ENCODE results near the gene APOF. TPM values are rescaled to one million over a fixed set of nuclear protein-coding genes. Genes with fewer than 3 reads are reported as not detected.

APOF gene
- polyA plus RNA-seq, 2 of the 4 experiments (the other 2 are of a cell fraction) = not detected

- POLR2A ChIA-PET = no interaction called here
- no peak overlapping the region for H3K4me2 ChIP-seq
- H3K4me1 ChIP-seq = no peaks in the 10 kb centered on the region
- FAIRE-seq (no peak), ATAC-seq (no peak), DNase-seq (ENCODE audit: low read depth in 1 of 2, low spot score in 1 of 2) (no peak)
- CTCF ChIA-PET = interaction anchor here (0.8 to 1.3 kb wide), 2 partner anchors 9 to 92 kb away, joined by 3 to 4 read pairs; no protein-coding TSS in a partner anchor
- peaks cover 9% of the 10 kb centered on the region; the same call in 2 of the 3 replicates for H3K9me3 ChIP-seq
- 63% methylated on average over 2 of the region's 2 CpGs for WGBS (ENCODE audit: missing lambda C conversion rate)
- H3K27ac ChIP-seq = no peak overlapping the region
- TF ChIP-seq BHLHE40 (IDR thresholded peaks at IDR 0.05; ENCODE audit: low read depth, low read length) (no peak), CBX8 (IDR thresholded peaks at IDR 0.05) (no peak), ZNF302 (CRISPR knock-in tag; IDR thresholded peaks at IDR 0.05) (no peak), ZFP36 (IDR thresholded peaks at IDR 0.05; ENCODE audit: borderline replicate concordance, partially characterized antibody) (no peak), RAD21 (conservative IDR thresholded peaks at IDR 0.05 in 1 of 2, IDR thresholded peaks at IDR 0.05 in 1 of 2) (no peak), POLR2A (IDR thresholded peaks at IDR 0.05; ENCODE audit: low read length) (no peak), TFCP2L1 (CRISPR knock-in tag; IDR thresholded peaks at IDR 0.05) (no peak), FOXS1 (CRISPR knock-in tag; IDR thresholded peaks at IDR 0.05) (no peak)
- TF ChIP-seq, protein P1, sequence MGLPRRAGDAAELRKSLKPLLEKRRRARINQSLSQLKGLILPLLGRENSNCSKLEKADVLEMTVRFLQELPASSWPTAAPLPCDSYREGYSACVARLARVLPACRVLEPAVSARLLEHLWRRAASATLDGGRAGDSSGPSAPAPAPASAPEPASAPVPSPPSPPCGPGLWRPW (IDR thresholded peaks at IDR 0.05) = no peak
- no peak overlapping the region for H3K4me3 ChIP-seq
Observed at GRCh38 chr12:56392331-56392730, 29.7 kb upstream of the APOF start.

DNA sequence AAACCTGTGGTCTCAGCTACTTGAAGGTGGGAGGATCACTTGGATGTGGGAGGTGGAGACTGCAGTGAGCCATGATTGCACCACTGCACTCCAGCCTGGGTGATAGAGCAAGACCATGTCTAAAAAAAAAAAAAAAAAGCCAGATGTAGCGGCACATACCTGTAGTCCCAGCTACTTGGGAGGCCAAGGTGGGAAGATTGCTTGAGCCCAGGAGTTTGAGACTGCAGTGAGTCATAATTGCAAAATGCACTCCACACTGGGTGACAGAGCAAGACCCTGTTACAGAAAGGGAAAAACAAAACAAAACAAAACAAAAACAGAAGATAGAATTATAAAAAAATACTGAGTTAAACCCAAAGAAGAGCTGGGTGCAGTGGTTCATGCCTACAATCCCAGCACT, 29.1 kb upstream of the APOF start:
- WGBS (ENCODE audit: missing lambda C conversion rate) = 93% methylated on average over 1 of the region's 1 CpG
- DNase-seq (ENCODE audit: low read depth in 1 of 2, low spot score in 1 of 2) (no peak), FAIRE-seq (no peak), ATAC-seq (no peak)
- Histone ChIP-seq H3K9me3 (peaks cover 9% of the 10 kb centered on the region; the same call in 2 of the 3 replicates), H3K27ac (no peak overlapping the region), H3K4me2 (no peak overlapping the region), H3K4me1 (no peaks in the 10 kb centered on the region), H3K4me3 (no peak overlapping the region)
- CTCF ChIA-PET = interaction anchor here (0.8 to 1.3 kb wide), 2 partner anchors 9 to 91 kb away, joined by 3 to 4 read pairs; no protein-coding TSS in a partner anchor
- POLR2A ChIA-PET = no interaction called here
- TF ChIP-seq RCOR1 (IDR thresholded peaks at IDR 0.05; ENCODE audit: low read depth, low read length) = no peak
- TF ChIP-seq, protein P1 (IDR thresholded peaks at IDR 0.05) = no peak
- TF ChIP-seq MAX (IDR thresholded peaks at IDR 0.05) = no peak
- TF ChIP-seq FOSB (CRISPR knock-in tag; IDR thresholded peaks at IDR 0.05) = no peak
- TF ChIP-seq JUNB (IDR thresholded peaks at IDR 0.05) = no peak
- TF ChIP-seq MAZ (IDR thresholded peaks at IDR 0.05; ENCODE audit: borderline replicate concordance, low read depth, low read length) = no peak
- no peak for TF ChIP-seq REST (IDR thresholded peaks at IDR 0.05)
- TF ChIP-seq TFCP2L1 (CRISPR knock-in tag; IDR thresholded peaks at IDR 0.05) = no peak
- TF ChIP-seq PHF8 (IDR thresholded peaks at IDR 0.05; ENCODE audit: borderline replicate concordance, low read depth) = no peak
- no peak for TF ChIP-seq POLR2A (IDR thresholded peaks at IDR 0.05; ENCODE audit: low read length)
- TF ChIP-seq EHMT2 (IDR thresholded peaks at IDR 0.05; ENCODE audit: low read depth) = no peak
- TF ChIP-seq RAD21 (conservative IDR thresholded peaks at IDR 0.05 in 1 of 2, IDR thresholded peaks at IDR 0.05 in 1 of 2) = no peak
- no peak for TF ChIP-seq HDAC2 (IDR thresholded peaks at IDR 0.05)
- no peak for TF ChIP-seq FOSL2 (IDR thresholded peaks at IDR 0.05)
- TF ChIP-seq FOSL2 (CRISPR knock-in tag; IDR thresholded peaks at IDR 0.05) = no peak
- TF ChIP-seq CHD4 (IDR thresholded peaks at IDR 0.05; ENCODE audit: borderline replicate concordance) = no peak
- TF ChIP-seq, protein P2, sequence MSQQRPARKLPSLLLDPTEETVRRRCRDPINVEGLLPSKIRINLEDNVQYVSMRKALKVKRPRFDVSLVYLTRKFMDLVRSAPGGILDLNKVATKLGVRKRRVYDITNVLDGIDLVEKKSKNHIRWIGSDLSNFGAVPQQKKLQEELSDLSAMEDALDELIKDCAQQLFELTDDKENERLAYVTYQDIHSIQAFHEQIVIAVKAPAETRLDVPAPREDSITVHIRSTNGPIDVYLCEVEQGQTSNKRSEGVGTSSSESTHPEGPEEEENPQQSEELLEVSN (IDR thresholded peaks at IDR 0.05; ENCODE audit: borderline replicate concordance, low read depth) = no peak
